SIG-M5 (cell line): ENCODE measurements around the gene POLR3G.

Source experiments
- DNase-seq: peaks from one replicate; lab custom pipeline; 2025; lab: John Stamatoyannopoulos, UW

POLR3G gene, protein sequence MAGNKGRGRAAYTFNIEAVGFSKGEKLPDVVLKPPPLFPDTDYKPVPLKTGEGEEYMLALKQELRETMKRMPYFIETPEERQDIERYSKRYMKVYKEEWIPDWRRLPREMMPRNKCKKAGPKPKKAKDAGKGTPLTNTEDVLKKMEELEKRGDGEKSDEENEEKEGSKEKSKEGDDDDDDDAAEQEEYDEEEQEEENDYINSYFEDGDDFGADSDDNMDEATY

DNA sequence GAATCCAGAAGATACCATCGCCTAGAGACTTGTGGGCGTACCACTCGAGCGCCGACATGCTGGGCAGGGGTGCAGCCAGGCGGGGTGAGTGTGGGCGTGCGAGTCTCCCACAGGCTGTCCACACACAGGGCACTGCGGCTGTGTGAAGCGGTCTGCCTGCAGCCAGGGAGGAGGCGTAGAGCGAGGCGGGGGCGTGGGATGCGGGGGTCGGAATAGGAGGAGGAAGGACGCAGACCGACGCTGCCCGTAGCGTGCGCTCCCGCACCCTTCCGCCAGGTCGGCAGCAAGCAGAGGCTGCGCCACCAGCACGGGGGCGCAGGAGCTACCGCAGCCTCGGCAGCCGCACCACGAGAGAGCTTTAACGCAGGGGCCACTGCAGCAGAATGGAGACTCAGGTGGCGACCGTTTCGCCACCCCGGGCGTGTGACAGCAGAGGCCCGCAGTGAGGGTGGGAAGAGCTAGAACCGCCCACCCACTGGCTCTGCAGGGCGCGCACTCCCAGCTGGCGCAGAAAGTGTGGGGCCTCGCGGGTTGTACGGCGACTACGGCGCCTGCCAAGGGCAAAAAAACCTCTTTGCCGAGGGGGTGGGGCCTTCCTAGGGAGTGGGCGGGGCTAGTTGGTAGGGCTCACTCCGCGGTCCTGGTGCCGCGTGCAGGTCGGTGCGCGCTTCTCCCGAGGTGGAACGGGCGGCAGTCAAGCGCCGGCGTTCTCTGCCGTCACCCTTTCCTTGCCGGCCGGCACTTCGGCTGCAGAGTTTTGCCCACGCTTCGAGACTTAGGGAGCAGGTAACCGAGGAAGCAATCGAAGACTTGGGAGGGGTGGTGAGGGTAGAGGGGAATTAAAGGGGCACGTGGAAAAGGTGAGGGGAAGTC is at the start of gene POLR3G, which contains the start of gene MBLAC2:
Gene POLR3G (plus strand): TSS at position 630 of the 873 bp plus-strand sequence. CDS start 10,704 bp downstream, outside the sequence.
Gene MBLAC2 (minus strand): TSS at position 537 of the 873 bp plus-strand sequence. CDS start 479 bp downstream, at position 58.
- peak; percentile 39 for DNase-seq

DNA sequence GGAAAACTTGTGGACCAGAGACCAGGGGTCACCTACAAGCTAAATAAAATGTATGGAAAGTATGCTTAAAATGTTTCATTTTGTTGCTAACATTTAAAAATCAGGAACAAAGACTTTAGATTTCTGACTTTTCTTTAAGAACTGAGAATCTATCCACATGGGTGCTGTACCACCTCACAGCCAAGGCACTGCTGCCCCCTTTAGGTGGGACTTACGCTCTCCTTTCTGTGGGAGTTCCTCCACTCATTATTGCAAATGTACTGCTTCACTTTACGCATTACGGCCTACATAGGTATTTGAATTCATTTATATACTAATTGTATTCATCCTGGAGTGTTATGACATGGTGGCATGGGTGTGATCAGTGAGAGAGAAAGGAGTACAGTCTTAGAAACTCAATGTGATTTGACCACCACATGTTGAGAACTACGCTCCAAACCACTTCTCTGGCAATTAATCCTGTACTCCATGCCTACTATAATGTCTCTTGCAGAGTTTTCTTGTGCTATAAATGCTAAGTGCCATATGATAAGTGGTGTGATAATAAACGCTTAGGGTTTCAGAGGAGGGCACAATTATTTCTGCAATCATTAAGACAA is 40.4 kb upstream of the POLR3G start:
- no peak for DNase-seq

DNA sequence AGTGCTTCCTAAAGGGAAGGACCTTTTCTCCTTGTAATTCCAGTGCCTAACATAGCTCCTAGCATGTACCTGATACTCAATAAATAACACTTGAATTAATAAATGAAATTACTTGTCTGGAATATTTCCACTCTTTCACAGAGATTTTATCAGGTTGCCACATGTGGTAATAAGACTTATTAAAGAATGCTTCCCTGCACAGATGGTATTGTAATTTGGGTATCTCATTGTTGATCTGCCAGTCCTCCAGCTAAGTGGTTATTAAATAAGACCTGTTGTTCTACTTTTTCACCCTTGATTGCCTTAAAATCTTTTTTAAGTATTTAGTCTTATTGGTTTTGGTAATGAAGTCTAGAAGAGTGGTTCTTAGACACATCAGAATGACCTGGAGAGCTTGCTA is 37.0 kb upstream of the POLR3G start:
- no peak for DNase-seq

DNA sequence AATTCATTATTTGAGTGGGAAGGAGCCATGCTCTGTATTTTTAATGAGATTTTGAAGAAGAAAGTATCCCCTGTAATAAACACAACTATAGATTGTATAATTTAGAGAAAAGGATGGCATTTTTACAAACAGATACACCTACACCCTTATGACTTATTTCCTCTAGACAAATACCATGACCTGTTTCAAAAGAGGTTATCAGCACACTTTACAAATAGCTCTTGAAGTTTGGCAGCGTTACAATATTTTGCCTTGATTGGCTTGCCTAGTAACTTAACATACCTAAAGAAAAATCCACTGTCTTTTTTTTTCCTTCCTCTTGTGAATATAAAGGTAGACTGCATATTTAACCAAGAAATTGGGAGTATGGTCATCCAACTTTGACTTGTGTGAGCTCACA is 36.6 kb upstream of the POLR3G start:
- no peak for DNase-seq

DNA sequence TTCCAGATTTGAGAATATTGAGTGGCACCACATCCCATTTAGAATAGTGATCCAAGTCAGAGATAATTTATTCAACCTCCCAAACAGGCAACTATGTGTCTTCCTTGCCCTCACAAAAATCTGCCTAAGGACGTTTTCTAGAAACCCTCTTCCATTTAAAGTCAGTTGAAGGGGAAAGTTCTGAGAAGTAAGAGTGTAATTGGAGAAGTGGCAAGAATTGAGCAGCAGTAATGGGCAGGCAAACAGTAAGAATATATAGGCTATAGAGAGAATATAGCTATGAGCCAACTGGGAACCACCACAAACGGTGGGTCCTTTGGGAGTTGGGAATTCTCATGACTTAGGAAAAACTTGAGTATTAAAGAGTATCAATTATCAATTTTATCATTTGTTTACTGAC is 34.0 kb upstream of the POLR3G start:
- no peak for DNase-seq

DNA sequence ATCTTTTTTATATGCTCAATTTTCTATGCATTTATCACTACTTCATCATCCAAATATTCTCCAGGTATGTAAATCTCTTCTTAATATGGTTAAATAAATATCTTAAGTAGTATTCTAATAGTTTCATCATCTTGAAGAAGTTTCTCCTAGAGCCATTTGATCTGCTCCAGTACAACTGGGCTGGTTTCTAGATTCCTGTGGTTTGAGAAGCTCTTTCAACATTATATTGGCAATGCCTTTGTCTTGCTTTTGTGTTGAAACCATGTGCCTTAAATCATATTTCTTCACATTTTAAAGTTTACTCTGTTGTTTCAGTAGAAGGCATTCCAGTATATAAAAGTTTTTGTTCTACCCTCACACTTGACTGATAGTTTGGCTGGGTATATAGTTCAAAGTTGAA is 27.7 kb upstream of the POLR3G start:
- DNase-seq = no peak

DNA sequence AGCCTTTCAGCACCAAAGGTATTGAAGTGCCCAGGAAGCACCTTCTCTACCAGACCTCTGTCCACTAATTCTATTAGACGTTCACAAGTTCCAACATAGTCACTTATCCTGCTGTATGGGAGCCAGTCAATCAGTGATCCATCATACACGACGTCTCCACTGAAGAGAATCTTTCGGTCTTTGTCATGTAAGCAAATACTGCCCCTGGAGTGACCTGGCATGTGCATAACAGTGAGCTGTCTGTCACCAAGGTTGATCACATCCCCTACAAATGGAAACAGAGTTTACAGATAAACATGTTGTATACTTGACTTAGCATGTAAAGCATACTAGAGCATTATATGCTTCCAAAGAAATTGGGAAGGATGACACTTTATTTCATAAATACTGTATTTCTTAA is 13.4 kb upstream of the POLR3G start:
- no peak for DNase-seq

DNA sequence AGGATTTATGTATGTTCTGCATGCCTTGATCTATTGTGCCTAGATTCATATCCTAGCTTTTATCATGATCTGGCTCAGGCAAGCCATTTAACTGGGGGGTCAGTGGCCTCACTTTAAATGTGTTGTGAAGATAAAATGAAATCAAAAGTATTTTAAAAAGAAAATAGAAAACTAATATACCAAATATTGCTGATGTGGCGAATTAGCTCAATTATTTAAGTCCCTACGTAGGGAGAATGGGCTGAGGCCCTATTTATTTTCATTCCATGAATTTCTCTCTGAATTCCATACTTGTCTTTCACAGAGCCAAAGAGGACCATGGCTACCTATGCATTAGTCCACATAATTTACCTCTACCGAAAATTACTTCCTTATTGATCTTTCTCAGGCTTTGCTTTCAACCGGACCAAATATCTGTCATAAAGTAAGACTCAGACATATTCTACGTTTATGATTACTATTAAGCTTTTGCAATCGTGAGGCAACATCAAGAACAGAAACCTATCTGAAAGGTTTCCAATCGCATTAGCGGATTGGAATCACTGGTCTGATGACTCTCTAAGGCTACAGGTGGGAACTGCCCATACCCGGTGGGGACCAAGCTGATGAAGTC is 1.8 kb upstream of the POLR3G start:
- no peak for DNase-seq

DNA sequence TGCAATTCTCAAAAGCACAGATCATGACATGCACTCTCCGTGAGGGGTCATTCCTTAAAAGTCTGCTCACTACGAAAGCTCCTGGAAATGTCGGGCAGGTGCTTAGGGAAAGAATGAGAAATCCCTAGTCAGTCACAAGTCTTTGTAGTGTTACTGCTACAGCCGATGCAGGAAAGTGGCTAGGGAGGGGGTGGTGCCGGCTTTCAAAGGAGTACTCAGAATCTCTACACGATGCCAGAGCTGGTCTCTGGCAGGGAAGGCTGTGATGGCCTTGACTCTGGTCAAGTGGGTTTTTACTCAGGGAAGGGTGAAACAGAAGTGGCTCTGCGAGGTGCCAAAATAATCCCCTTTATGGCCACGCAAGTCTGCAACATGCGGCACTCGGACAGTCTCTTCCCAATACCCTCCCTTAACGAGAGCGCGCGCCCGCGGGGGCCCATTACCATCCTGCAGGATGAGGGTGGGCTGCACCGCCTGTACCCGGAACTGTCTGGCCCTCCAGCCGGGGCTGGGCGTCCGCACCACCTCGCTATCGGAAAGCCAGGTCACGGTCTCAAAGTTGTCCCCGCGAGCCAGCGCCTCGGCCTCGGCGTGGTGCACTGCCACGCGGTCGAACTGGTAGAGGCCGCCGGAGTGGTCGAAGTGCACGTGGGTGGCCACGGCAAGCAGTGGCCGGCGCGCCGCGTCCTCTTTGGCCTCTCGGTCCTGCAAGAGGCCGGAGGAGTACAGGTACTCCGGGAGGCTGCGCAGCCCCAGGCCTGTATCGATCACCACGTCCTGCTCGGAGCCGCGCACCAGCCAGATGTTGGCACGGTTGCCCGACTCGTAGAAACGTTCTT is 1.0 kb upstream of the POLR3G start:
- no peak for DNase-seq

DNA sequence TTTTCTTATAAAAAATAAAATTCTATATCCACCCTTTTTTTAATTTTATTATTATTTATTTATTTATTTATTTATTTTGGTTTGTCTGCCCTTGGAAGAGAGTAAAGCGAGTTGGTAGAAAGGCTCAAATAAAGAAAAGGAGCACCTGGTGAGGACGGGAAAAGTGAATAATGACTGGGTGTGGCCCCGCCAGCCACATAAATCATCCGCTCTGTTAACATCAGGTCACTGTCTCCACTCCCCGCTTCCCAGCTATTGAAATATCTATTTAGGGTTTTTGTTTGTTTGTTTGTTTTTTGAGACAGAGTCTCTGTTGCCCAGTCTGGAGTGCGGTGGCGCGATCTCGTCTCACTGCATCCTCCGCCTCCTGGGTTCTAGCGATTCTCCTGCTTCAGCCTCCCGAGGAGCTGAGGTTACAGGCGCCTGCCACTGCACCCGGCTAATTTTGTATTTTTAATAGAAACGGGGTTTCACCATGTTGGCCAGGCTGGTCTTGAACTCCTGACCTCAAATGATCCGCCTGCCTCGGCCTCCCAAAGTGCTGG is 844 bp downstream of the POLR3G start:
- DNase-seq = no peak

DNA sequence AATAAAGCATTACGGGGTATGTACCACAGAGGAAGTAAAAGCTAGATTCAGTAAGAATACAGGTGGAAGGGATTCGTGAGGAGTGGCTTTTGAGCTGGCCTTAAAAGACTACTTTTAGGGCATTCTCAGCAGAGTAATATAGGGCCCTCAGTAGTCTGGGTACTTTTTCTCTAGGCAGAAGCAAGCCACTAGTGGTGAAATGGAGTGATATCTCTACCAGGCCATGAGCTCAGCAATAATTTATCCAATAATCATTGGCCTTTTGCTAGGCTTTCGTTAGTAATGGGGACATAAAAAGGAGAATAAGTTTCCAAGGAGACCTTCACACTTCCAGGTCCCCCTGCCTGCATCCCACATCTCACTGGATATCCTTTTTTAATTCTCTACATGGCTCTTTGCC is 1.7 kb downstream of the POLR3G start:
- DNase-seq = no peak

DNA sequence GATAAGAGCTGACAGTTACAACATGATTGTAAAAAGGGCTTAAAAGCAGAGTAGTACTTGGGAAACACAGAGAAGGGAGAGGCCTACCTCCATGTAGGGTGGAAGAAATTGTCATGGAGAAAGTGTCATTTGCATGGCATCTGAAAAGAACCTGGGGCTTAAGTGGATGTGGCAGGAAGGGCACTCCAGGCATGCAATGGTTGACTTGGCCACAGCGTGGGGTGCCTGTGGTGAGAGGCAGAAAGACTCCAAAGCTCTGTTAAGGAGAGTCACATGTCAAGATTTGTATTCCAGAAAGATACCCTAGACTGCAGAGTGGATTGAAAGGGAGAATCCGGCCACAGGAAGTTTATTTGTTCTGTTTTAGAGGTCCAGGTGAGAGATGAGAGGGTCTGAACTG is 2.4 kb downstream of the POLR3G start:
- DNase-seq = no peak

DNA sequence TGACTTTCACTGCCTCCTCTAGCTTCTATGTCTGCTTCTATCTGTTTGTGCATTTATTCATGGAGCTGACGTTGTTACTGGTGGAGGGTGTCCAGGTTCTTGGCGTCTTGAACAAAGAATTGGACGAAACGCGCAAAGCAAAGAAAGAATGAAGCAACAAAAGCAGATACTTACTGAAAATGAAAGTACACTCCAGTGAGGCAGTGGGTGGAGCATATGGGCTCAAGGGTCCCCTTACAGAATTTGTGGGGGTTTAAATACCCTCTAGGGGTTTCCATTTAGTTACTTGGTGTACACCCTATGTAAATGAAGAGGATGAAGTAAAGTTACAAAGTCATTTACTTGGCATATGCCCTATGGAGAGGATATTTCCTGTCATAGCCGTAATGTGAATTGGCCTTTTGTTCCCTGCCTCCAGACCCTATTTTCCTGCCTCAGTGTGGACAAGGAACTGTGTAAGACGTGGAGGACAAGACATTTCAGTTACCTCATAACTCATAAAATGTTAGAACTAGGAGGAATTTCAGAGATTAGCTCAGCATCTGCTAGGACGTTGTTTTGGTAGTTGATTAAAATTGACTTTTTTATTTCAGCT is 3.1 kb downstream of the POLR3G start:
- DNase-seq = no peak

DNA sequence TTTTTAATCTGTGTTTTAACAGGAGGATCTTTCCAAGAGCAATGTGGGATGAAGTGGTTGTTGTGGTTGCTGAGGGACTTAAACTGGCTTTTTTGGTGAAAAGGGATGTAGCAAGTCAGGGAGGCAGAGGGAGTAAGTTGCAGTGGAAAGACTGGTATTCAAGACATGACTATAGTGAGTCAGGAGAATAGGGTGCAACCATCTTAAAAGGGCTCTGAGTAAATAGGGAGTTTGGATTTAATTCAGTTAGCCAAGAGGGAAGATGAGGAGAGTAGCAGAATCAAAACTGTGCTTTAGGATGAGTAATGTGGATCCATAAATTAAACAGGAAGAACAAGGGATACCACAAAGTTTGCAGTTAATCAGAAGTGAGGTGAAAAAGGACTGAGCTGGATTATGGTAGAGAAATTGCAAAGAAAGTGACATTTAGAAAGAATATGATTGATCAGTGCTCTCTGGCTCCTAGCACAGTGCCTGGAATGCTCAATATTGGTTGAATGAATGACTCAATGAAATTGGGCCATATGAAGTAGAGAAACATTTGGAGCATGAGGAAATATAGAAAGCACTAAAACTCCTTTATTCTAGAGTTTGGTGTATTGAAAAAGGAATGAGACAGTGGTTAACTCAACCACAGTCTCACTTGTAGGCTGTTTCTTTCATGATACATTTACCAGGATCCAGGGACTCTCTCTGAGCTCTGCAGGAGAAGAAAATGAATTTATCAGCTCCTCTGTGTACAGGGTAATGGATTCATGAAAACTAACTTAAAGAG is 5.1 kb downstream of the POLR3G start:
- no peak for DNase-seq

DNA sequence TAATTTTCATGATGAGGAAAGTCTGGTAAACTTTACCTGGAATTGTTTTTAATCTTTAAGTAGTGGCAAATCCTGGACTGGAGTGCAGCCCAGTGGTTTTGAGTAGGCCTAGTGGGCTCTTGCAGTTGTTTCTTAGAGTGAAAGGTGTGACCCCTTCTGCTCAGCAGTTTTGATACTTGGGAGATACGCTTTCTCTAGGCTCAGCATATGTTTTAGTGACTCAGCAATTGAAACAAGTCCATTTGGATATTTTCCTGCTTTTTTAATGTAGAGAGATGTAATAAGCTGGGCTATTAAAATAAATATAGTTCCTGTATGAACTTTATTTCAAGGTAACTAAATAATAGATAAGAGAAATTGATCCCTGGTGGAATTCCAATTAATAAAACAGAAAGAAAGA is 6.0 kb downstream of the POLR3G start:
- no peak for DNase-seq

DNA sequence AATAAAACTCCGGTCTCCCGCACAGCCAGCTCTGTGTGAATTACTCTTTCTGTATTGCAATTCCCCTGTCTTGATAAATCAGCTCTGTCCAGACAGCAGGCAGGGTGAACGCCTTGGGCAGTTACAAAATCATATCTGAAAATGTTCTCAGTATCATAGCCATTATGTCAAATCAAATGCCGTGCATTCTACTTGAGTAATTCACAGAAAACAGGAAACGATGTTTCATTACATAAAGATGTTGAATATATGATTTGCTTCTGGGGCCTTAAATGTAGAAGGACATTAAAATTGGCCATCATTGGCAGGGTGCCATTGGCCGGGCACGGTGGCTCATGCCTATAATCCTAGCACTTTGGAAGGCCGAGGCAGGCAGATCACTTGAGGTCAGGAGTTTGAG is 8.5 kb downstream of the POLR3G start:
- DNase-seq = no peak

DNA sequence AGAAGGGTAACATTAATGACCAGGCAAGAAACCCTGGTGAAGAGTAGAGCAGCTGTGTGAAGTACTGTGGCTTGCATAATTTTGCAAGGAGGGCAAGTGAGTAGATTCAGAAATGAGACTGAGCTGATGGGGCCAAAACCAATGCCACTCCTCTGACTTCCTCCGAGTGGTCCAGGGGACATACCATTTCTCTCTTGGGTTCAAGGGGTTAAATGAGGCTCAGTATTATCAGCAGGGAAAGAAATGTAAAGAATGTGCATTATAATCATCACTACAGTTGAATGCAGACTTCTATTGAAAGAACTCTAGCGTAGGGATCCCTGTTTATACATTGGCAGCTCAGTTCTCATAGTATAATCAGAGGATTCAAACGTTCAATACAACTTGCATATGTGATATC is 9.9 kb downstream of the POLR3G start:
- DNase-seq = no peak

DNA sequence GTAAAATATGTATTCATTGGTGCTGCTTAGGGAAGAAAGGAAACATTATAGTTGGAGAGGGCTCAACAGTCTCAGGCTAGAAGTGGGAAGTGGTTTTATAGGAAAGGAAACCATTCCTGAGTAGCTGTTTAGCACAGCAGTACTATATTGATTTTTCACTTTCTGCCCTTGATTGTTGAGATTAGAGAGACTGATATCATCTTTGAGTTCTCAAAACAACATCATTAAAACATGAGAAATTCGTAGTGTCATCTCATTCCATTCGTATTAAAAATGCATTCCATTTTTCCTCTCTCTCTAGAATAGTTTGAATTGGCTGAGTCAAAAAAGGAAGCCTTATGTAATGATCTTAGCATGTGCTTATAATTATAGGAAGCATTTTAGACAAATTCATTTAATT is 14.1 kb downstream of the POLR3G start:
- no peak for DNase-seq

DNA sequence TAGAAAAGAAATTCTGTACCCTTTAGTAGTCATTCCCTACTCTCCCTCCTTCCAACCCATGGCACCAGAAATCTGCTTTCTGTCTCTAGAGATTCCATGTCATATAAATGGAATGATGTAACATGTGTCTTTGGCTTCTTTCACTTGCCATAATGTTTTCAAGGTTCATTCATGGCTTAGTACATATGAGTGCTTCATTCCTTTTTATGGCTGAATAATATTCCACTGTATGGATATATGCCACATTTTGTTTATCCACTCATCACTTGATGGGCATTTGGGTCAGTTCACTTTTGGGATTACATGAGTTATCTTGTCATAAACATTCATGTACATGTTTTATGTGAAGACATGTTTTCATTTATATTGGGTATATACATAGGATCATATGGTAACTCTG is 19.4 kb downstream of the POLR3G start:
- DNase-seq = no peak

DNA sequence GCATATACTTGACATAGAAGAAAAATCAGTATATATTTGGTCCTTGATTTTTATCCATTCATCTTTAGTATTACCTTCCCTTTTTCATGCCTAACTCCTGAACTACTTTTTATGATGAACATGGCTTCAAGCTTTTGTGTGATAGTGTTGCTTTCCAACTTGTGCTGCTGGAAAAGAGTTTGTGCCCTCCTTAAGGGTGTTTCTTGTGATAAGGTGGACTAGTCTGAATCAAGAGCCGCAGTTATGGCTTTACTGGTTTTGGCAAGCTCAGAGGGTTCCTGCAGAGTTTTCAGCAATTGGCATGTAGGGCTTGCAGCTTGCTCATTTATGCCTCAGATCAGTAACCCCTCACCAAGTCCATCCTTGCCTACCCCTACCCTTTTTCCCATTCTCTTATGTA is 20.5 kb downstream of the POLR3G start:
- DNase-seq = no peak
